H1 (cell line): ENCODE measurements around the gene CYBA. TPM values are rescaled to one million over a fixed set of nuclear protein-coding genes. Genes with fewer than 3 reads are reported as not detected.

Source experiments
- CTCF ChIA-PET: fragments of 300-600 bp; sonication (Branson Sonifier 250); formaldehyde crosslinking; loops from one replicate; lab custom pipeline; 2021; ENCODE audit not compliant: partially characterized antibody; lab: Charles Lee
- POLR2A ChIA-PET: fragments of 300-600 bp; sonication (Branson Sonifier 250); formaldehyde crosslinking; loops from one replicate; lab custom pipeline; 2021; ENCODE audit warnings: inconsistent platforms; ENCODE audit not compliant: partially characterized antibody; lab: Charles Lee
- DNase-seq, 2 experiments: peaks; one replicate each; pipeline versions ENCODE4 v3.0.0 to v3.0.0-alpha.2; 2010 to 2022; ENCODE audit warnings: low spot score in 2 of 2, low read depth in 1 of 2, mixed read lengths in 1 of 2
- FAIRE-seq: peaks from 2 replicates; lab custom pipeline; 2011; peaks lifted over from hg19 to GRCh38; lab: Jason Lieb, UNC
- H2AFZ ChIP-seq: 2 replicates; pipeline ENCODE4 v1.8.1; 2012; ENCODE audit warnings: low read length, inconsistent platforms
- H2AK5ac ChIP-seq: 2 replicates; pipeline ENCODE4 v1.6.1; 2013; ENCODE audit warnings: low read depth, low read length
- H2BK120ac ChIP-seq: replicated peaks from 2 replicates; pipeline ENCODE3; 2013; ENCODE audit warnings: low read depth, low read length, inconsistent platforms
- H2BK12ac ChIP-seq: 2 replicates; pipeline ENCODE4 v1.6.1; 2013; ENCODE audit warnings: low read depth, low read length
- H2BK15ac ChIP-seq: 2 replicates; pipeline ENCODE4 v1.6.1; 2013; ENCODE audit warnings: low read length
- H2BK20ac ChIP-seq: 2 replicates; pipeline ENCODE4 v1.6.1; 2013; ENCODE audit warnings: low read length
- H2BK5ac ChIP-seq: 2 replicates; pipeline ENCODE4 v1.6.1; 2013; ENCODE audit warnings: low read depth, low read length
- H3K14ac ChIP-seq: 2 replicates; pipeline ENCODE4 v1.6.1; 2013; ENCODE audit warnings: inconsistent platforms; ENCODE audit not compliant: insufficient read length
- H3K18ac ChIP-seq: 2 replicates; pipeline ENCODE4 v1.6.1; 2013; ENCODE audit warnings: low read length; ENCODE audit errors: extremely low read depth
- H3K23ac ChIP-seq: 2 replicates; pipeline ENCODE4 v1.6.1; 2013; ENCODE audit warnings: inconsistent platforms; ENCODE audit not compliant: insufficient read length
- H3K23me2 ChIP-seq: 2 replicates; pipeline ENCODE4 v1.6.1; 2013; ENCODE audit warnings: low read depth, low read length
- H3K27ac ChIP-seq: 2 replicates; pipeline ENCODE4 v1.6.1; 2011; ENCODE audit warnings: low read depth, low read length, inconsistent platforms
- H3K27me3 ChIP-seq, 4 experiments: replicated peaks in 1 of 4; 1 replicate in 1 of 4; 2 replicates in 3 of 4; pipeline versions ENCODE4 v1.6.1 to v1.8.1; 2011 to 2013; ENCODE audit warnings: low read length in 3 of 4, mild to moderate bottlenecking in 3 of 4, inconsistent platforms in 2 of 4, mixed read lengths in 2 of 4, moderate library complexity in 1 of 4; ENCODE audit not compliant: control insufficient read depth in 3 of 4, insufficient read depth in 3 of 4; ENCODE audit errors: extremely low read depth in 1 of 4
- H3K36me3 ChIP-seq, 4 experiments: 2 replicates each; pipeline versions ENCODE4 v1.6.1 to v1.8.1; 2011 to 2013; ENCODE audit warnings: mild to moderate bottlenecking in 4 of 4, low read length in 3 of 4, moderate library complexity in 2 of 4, control low read depth in 1 of 4, inconsistent platforms in 1 of 4; ENCODE audit not compliant: insufficient read depth in 4 of 4, control insufficient read depth in 2 of 4
- H3K4ac ChIP-seq: replicated peaks from 2 replicates; pipeline ENCODE3; 2013; ENCODE audit warnings: low read length, low read depth, mixed read lengths, inconsistent platforms; ENCODE audit not compliant: insufficient read length
- H3K4me1 ChIP-seq, 4 experiments: replicated peaks in 1 of 4; 1 replicate in 1 of 4; 2 replicates in 3 of 4; pipeline versions ENCODE4 v1.6.1 to v1.8.1; 2011 to 2013; ENCODE audit warnings: low read length in 3 of 4, inconsistent platforms in 2 of 4, mixed read lengths in 1 of 4; ENCODE audit not compliant: insufficient read depth in 4 of 4, control insufficient read depth in 3 of 4
- H3K4me2 ChIP-seq, 2 experiments: 2 replicates each; pipeline versions ENCODE4 v1.6.1 to v1.8.1; 2011 to 2013; ENCODE audit warnings: low read depth in 2 of 2, low read length in 2 of 2, control low read depth in 1 of 2, inconsistent platforms in 1 of 2, mild to moderate bottlenecking in 1 of 2; ENCODE audit not compliant: insufficient read depth in 1 of 2
- H3K4me3 ChIP-seq, 4 experiments: fragments of 200-600, 300-600 bp in 1 of 4; sonication (generic), shearing (Covaris generic), sonication (Bioruptor Twin) in 1 of 4; 2 replicates each; pipeline versions ENCODE4 v1.5.1 to v1.8.1; 2011 to 2016; ENCODE audit warnings: low read length in 4 of 4, low read depth in 3 of 4, control low read depth in 2 of 4, inconsistent platforms in 2 of 4, mild to moderate bottlenecking in 2 of 4, mixed read lengths in 1 of 4, moderate library complexity in 1 of 4; ENCODE audit not compliant: insufficient read depth in 2 of 4; ENCODE audit errors: extremely low read depth in 1 of 4
- H3K56ac ChIP-seq: replicated peaks from 2 replicates; pipeline ENCODE3; 2013; ENCODE audit warnings: low read depth, mild to moderate bottlenecking, mixed read lengths, low read length, inconsistent platforms; ENCODE audit not compliant: insufficient read length
- H3K79me1 ChIP-seq: 2 replicates; pipeline ENCODE4 v1.6.1; 2013; ENCODE audit warnings: low read depth, low read length, control low read depth
- H3K79me2 ChIP-seq, 2 experiments: 2 replicates each; pipeline versions ENCODE4 v1.6.1 to v1.8.1; 2012 to 2013; ENCODE audit warnings: low read length in 2 of 2, mild to moderate bottlenecking in 2 of 2, inconsistent platforms in 1 of 2; ENCODE audit not compliant: insufficient read depth in 2 of 2, control insufficient read depth in 1 of 2
- H3K9ac ChIP-seq, 4 experiments: replicated peaks in 1 of 4; 1 replicate in 1 of 4; 2 replicates in 3 of 4; pipeline versions ENCODE4 v1.6.1 to v1.8.1; 2011 to 2013; ENCODE audit warnings: low read depth in 3 of 4, low read length in 3 of 4, control low read depth in 2 of 4, mild to moderate bottlenecking in 2 of 4, moderate library complexity in 2 of 4, inconsistent platforms in 1 of 4; ENCODE audit errors: extremely low read depth in 1 of 4
- H3K9me3 ChIP-seq, 2 experiments: 2 replicates each; pipeline versions ENCODE4 v1.6.1 to v1.8.1; 2012 to 2013; ENCODE audit warnings: mild to moderate bottlenecking in 2 of 2, moderate library complexity in 2 of 2, control low read depth in 1 of 2, inconsistent platforms in 1 of 2, low read depth in 1 of 2, low read length in 1 of 2, mixed read lengths in 1 of 2; ENCODE audit not compliant: insufficient read depth in 2 of 2
- H4K20me1 ChIP-seq, 2 experiments: replicated peaks in 1 of 2; 2 replicates each; pipeline versions ENCODE3 to v1.8.1; 2011 to 2013; ENCODE audit warnings: inconsistent platforms in 2 of 2, low read length in 2 of 2, mild to moderate bottlenecking in 1 of 2; ENCODE audit not compliant: insufficient read depth in 2 of 2, control insufficient read depth in 1 of 2
- H4K5ac ChIP-seq: 2 replicates; pipeline ENCODE4 v1.6.1; 2013; ENCODE audit warnings: low read length, low read depth, mixed read lengths, inconsistent platforms; ENCODE audit not compliant: insufficient read length
- H4K8ac ChIP-seq: 2 replicates; pipeline ENCODE4 v1.8.0; 2013; ENCODE audit warnings: mild to moderate bottlenecking, moderate library complexity, low read length, inconsistent platforms; ENCODE audit not compliant: insufficient read depth; ENCODE audit errors: extremely low read depth
- H4K91ac ChIP-seq: replicated peaks from 2 replicates; pipeline ENCODE3; 2013; ENCODE audit warnings: low read length, mixed read lengths, inconsistent platforms; ENCODE audit not compliant: insufficient read length
- CBX5 ChIP-seq: fragments of 300-800, 300-1000 bp; sonication (generic); IDR thresholded peaks from 2 replicates; pipeline ENCODE4 v1.7.1; 2016; ENCODE audit warnings: antibody characterized with exemption, low read length, low read depth
- FOSL1 ChIP-seq: IDR thresholded peaks from 2 replicates; pipeline ENCODE4 v1.6.1; 2011; ENCODE audit warnings: mild to moderate bottlenecking, low read depth, low read length, moderate library complexity; ENCODE audit not compliant: insufficient read depth
- GABPA ChIP-seq: IDR thresholded peaks from 2 replicates; pipeline ENCODE4 v1.6.1; 2011; ENCODE audit warnings: mild to moderate bottlenecking, low read length, moderate library complexity, borderline replicate concordance; ENCODE audit not compliant: insufficient read depth
- HDAC6 ChIP-seq: IDR thresholded peaks from one replicate; pipeline ENCODE4 v1.7.1; 2012; ENCODE audit warnings: low read depth, mild to moderate bottlenecking, inconsistent platforms, low read length, moderate library complexity
- POLR2A ChIP-seq, 2 experiments: IDR thresholded peaks; 1 replicate in 1 of 2; 2 replicates in 1 of 2; pipeline ENCODE4 v1.6.1; 2011; ENCODE audit warnings: low read depth in 2 of 2, low read length in 2 of 2, mild to moderate bottlenecking in 2 of 2; ENCODE audit errors: control extremely low read depth in 1 of 2
- POU5F1 ChIP-seq: IDR thresholded peaks from 2 replicates; pipeline ENCODE4 v1.6.1; 2011; ENCODE audit warnings: low read depth, mild to moderate bottlenecking, low read length, moderate library complexity
- RNF2 ChIP-seq: fragments of 200-900, 300-1000 bp; sonication (generic); IDR thresholded peaks from 2 replicates; pipeline ENCODE4 v1.7.1; 2016; ENCODE audit warnings: borderline replicate concordance, low read depth, mild to moderate bottlenecking, antibody characterized with exemption, low read length; ENCODE audit not compliant: poor library complexity, severe bottlenecking; ENCODE audit errors: missing control alignments
- RXRA ChIP-seq: IDR thresholded peaks from 2 replicates; pipeline ENCODE4 v1.6.1; 2011; ENCODE audit warnings: low read depth, mild to moderate bottlenecking, low read length, moderate library complexity; ENCODE audit not compliant: insufficient read depth
- SIRT6 ChIP-seq: IDR thresholded peaks from one replicate; pipeline ENCODE4 v1.7.1; 2012; ENCODE audit warnings: low read length, inconsistent platforms
- TCF12 ChIP-seq: IDR thresholded peaks from 2 replicates; pipeline ENCODE4 v1.6.1; 2011; ENCODE audit warnings: low read depth, mild to moderate bottlenecking, low read length
- WGBS, 2 experiments: shearing (Covaris generic) in 1 of 2; methylation state at CpG; one replicate each; pipeline versions ENCODE4 v1.1.6 to v1.1.7; 2013 to 2015; ENCODE audit warnings: low lambda C conversion rate in 2 of 2, mixed read lengths in 2 of 2, inconsistent platforms in 1 of 2, low coverage in 1 of 2, missing lambda C conversion rate in 1 of 2; ENCODE audit not compliant: insufficient replicate concordance in 2 of 2, insufficient coverage in 1 of 2, insufficient read length in 1 of 2; ENCODE audit errors: extremely low coverage in 1 of 2, missing lambda C conversion rate in 1 of 2; 5-methylcytosine and 5-hydroxymethylcytosine counted together
- polyA plus RNA-seq, 7 experiments: library from polyadenylated mRNA; depleted of rRNA in 3 of 7; stranded (reverse) in 5 of 7; unstranded in 2 of 7; fragments of >200 nt in 5 of 7; fragments of 200-250 nt in 2 of 7; gene quantifications; 1 replicate in 5 of 7; 2 replicates in 1 of 7; 4 replicates in 1 of 7; pipeline versions ENCODE4 v1.2.1 to v1.2.3, GENCODE V29; 2011 to 2013; ENCODE audit warnings: missing spikeins in 2 of 7, mixed read lengths in 2 of 7
- total RNA-seq: library from RNA; stranded (reverse); fragmentation: NEBNext Ultra II Directional; extraction: Animal tissue kit (Norgen Biotek cat#: 25700); gene quantifications from 2 replicates; pipeline ENCODE4 v1.2.1, GENCODE V29; 2021

CYBA gene
- total and polyA plus RNA-seq, 2 of the 8 experiments (the other 6 are each of a cell fraction or from before 2014, with no cell fraction given) = 136 to 254 TPM

DNA sequence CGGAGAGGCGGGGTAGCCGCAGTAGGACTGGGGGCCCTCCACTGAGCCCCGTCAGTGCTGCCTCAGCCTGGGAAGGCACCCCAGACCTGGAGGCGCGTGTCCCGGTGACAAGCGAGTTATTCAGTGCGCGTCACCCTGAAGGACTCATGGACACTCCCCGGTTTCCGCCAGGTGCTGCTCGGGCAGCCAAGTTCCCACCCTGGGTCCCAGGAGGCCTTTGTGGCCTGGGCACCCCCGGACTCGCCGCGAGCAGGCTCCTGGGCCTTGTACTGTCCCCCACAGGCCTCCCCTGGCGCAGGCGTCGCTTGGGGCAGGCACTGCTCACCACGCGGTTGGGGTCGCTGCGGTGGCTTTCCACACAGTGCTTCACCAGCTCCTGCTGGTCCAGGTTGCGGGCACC lies 47.8 kb upstream of the CYBA start:
- no peak overlapping the region for H3K9ac ChIP-seq
- peaks cover 0 to 15% (median 4%) of the 10 kb centered on the region in 4 experiments; a peak in 4 of 8 replicates for H3K36me3 ChIP-seq
- POLR2A ChIA-PET = interaction anchor here (0.6 to 1.6 kb wide), 3 partner anchors 8 to 60 kb away, joined by 3 to 6 read pairs (median 3); partner anchors contain the start of genes CTU2 and IL17C

More for the DNA sequence above, 47.8 kb upstream of the CYBA start:
- Histone ChIP-seq H3K4ac (no peak overlapping the region), H2AK5ac (no peak overlapping the region), H3K14ac (no peak overlapping the region), H3K23me2 (no peaks in the 10 kb centered on the region), H2BK120ac (no peak overlapping the region), H2BK5ac (no peak overlapping the region), H3K4me1 (no peaks in the 10 kb centered on the region), H3K18ac (no peak overlapping the region), H4K5ac (no peak overlapping the region), H2BK15ac (no peak overlapping the region), H4K20me1 (peaks cover 2 to 4% of the 10 kb centered on the region in 2 experiments), H2BK12ac (no peak overlapping the region), H2AFZ (no peak overlapping the region), H3K4me2 (no peak overlapping the region), H3K79me2 (peaks cover 0 to under 1% of the 10 kb centered on the region in 2 experiments; a peak in 1 of 4 replicates), H3K27me3 (no peaks in the 10 kb centered on the region), H4K91ac (no peak overlapping the region), H3K23ac (no peak overlapping the region), H3K9me3 (no peaks in the 10 kb centered on the region), H3K27ac (no peak overlapping the region), H3K79me1 (peaks cover 6% of the 10 kb centered on the region; the same call in 1 of the 2 replicates), H4K8ac (no peak overlapping the region; the same call in none of the 2 replicates), H3K56ac (no peak overlapping the region), H2BK20ac (no peak overlapping the region)
- FAIRE-seq (no peak), DNase-seq (no peak)
- CTCF ChIA-PET = interaction anchor here (0.7 to 6.5 kb wide), 12 partner anchors 9 to 154 kb away, joined by 3 to 37 read pairs (median 4); no protein-coding TSS in a partner anchor
- 95% methylated on average over 18 of the region's 25 CpGs; no CpG with 5 or more reads in 1 of the 2 experiments for WGBS, 2 experiments
- no peak for TF ChIP-seq TCF12
- TF ChIP-seq POLR2A (IDR thresholded peaks at IDR 0.05; ENCODE audit: control extremely low read depth in 1 of 2, low read depth in 2 of 2, low read length in 2 of 2) = no peak
- TF ChIP-seq CBX5 = no peak
- TF ChIP-seq RNF2 = no peak
- no peak for TF ChIP-seq GABPA
- no peak for TF ChIP-seq RXRA
- TF ChIP-seq FOSL1 = no peak
- TF ChIP-seq HDAC6 = no peak
- no peak for TF ChIP-seq SIRT6
- TF ChIP-seq POU5F1 = no peak
- TF ChIP-seq, all 59 proteins: peak for 0
- H3K4me3 ChIP-seq = no peak overlapping the region
